ENCODE results near the gene UXS1. TPM values are rescaled to one million over a fixed set of nuclear protein-coding genes. Genes with fewer than 3 reads are reported as not detected.

Gene UXS1
- total RNA-seq, 1 donor from 2014 or later: 49.2 TPM

- Histone ChIP-seq H3K4me1 (ENCODE audit: insufficient read depth, low read length) (no peaks in the 10 kb centered on the region), H3K4me2 (ENCODE audit: low read length) (no peak overlapping the region), H3K27ac (ENCODE audit: low read depth, low read length) (no peak overlapping the region), H3K79me2 (ENCODE audit: insufficient read depth, low read length) (no peaks in the 10 kb centered on the region), H3K27me3 (ENCODE audit: insufficient read depth, low read length) (no peaks in the 10 kb centered on the region), H2AFZ (ENCODE audit: low read depth, low read length) (no peak overlapping the region), H4K20me1 (ENCODE audit: insufficient read depth, low read length) (peaks cover 12% of the 10 kb centered on the region), H3K9me3 (ENCODE audit: insufficient read depth, low read depth, low read length) (no peaks in the 10 kb centered on the region), H3K36me3 (ENCODE audit: insufficient read depth, low read length) (no peaks in the 10 kb centered on the region), H3K9ac (ENCODE audit: low read length) (no peak overlapping the region), H3K4me3 (ENCODE audit: insufficient read depth, low read depth, low read length) (no peak overlapping the region)
- Mint-ChIP-seq H3K4me1 (ENCODE audit: low read depth, unreplicated experiment) (peaks cover 5% of the 10 kb centered on the region), H3K36me3 (ENCODE audit: low read depth, unreplicated experiment) (peaks cover 17% of the 10 kb centered on the region), H3K27ac (ENCODE audit: unreplicated experiment) (no peak overlapping the region), H3K27me3 (ENCODE audit: low read depth, unreplicated experiment) (no peaks in the 10 kb centered on the region), H3K4me3 (ENCODE audit: unreplicated experiment) (no peak overlapping the region), H3K9me3 (ENCODE audit: unreplicated experiment) (no peaks in the 10 kb centered on the region)
- DNase-seq (ENCODE audit: low read depth) (peak; percentile 44), FAIRE-seq (no peak)
- peak; percentile 19 for TF ChIP-seq CTCF (IDR thresholded peaks at IDR 0.05; ENCODE audit: insufficient read depth, low read depth, low read length)
- no peak for TF ChIP-seq EZH2 (IDR thresholded peaks at IDR 0.05; ENCODE audit: insufficient read depth, low read length)
Observed at GRCh38 chr2:106107509-106108131, 86.5 kb downstream of the UXS1 start.

- Mint-ChIP-seq H3K9me3 (ENCODE audit: unreplicated experiment) (no peaks in the 10 kb centered on the region), H3K4me3 (ENCODE audit: unreplicated experiment) (no peak overlapping the region), H3K4me1 (ENCODE audit: low read depth, unreplicated experiment) (peaks cover 5% of the 10 kb centered on the region), H3K27me3 (ENCODE audit: low read depth, unreplicated experiment) (no peaks in the 10 kb centered on the region), H3K27ac (ENCODE audit: unreplicated experiment) (no peak overlapping the region), H3K36me3 (ENCODE audit: low read depth, unreplicated experiment) (peaks cover 15% of the 10 kb centered on the region)
- H4K20me1 ChIP-seq (ENCODE audit: insufficient read depth, low read length): peaks cover 12% of the 10 kb centered on the region
- no peak overlapping the region for H3K27ac ChIP-seq (ENCODE audit: low read depth, low read length)
- no peak for TF ChIP-seq EZH2 (IDR thresholded peaks at IDR 0.05; ENCODE audit: insufficient read depth, low read length)
- TF ChIP-seq CTCF (IDR thresholded peaks at IDR 0.05; ENCODE audit: insufficient read depth, low read depth, low read length): no peak
- H3K4me2 ChIP-seq (ENCODE audit: low read length): no peak overlapping the region
- no peaks in the 10 kb centered on the region for H3K9me3 ChIP-seq (ENCODE audit: insufficient read depth, low read depth, low read length)
- H3K27me3 ChIP-seq (ENCODE audit: insufficient read depth, low read length): no peaks in the 10 kb centered on the region
- H3K4me3 ChIP-seq (ENCODE audit: insufficient read depth, low read depth, low read length): no peak overlapping the region
- no peaks in the 10 kb centered on the region for H3K4me1 ChIP-seq (ENCODE audit: insufficient read depth, low read length)
- no peak overlapping the region for H3K9ac ChIP-seq (ENCODE audit: low read length)
- no peak overlapping the region for H2AFZ ChIP-seq (ENCODE audit: low read depth, low read length)
- no peaks in the 10 kb centered on the region for H3K36me3 ChIP-seq (ENCODE audit: insufficient read depth, low read length)
- DNase-seq (ENCODE audit: low read depth): no peak
- FAIRE-seq: no peak
- H3K79me2 ChIP-seq (ENCODE audit: insufficient read depth, low read length): no peaks in the 10 kb centered on the region
Observed at GRCh38 chr2:106106622-106107508, 87.2 kb downstream of the UXS1 start.
